ENCODE results near the gene SNAPC5. TPM values are rescaled to one million over a fixed set of nuclear protein-coding genes. Genes with fewer than 3 reads are reported as not detected.

SNAPC5 gene
- total and polyA plus RNA-seq, 2 of the 8 experiments (the other 6 are each of a cell fraction or from before 2014, with no cell fraction given) = 18.7 to 23.1 TPM

GRCh38 chr15:66504563-66505429 lies 7.2 kb upstream of the SNAPC5 start, which contains the start of the genes RPL4 and ZWILCH:
Gene RPL4, minus strand, starts transcription at chr15:66504855. Its CDS starts 65 bp downstream, at chr15:66504790.
Gene ZWILCH, plus strand, starts transcription at chr15:66505326. Its CDS starts 13 bp downstream, at chr15:66505339.
- Histone ChIP-seq H2BK120ac (replicated peaks; ENCODE audit: low read depth, low read length) (peak within 1 kb of the TSS; percentile 4), H2BK12ac (ENCODE audit: low read depth, low read length) (0 out of 2 replicates have a peak within 1 kb of the TSS, but pooled peaks have one; percentile 18), H3K4ac (replicated peaks; ENCODE audit: insufficient read length, low read depth, low read length) (peak within 1 kb of the TSS; percentile 94), H3K4me1 (replicated peaks in 1 of 4; ENCODE audit: control insufficient read depth in 3 of 4, insufficient read depth in 4 of 4, low read length in 3 of 4) (peaks cover 0 to 6% (median 5%) of the 10 kb centered on the region in 4 experiments; a peak in 4 of 7 replicates), H2AFZ (ENCODE audit: low read length) (peak within 1 kb of the TSS; percentile 97), H3K4me2 (ENCODE audit: insufficient read depth in 1 of 2, low read depth in 2 of 2, low read length in 2 of 2) (peak within 1 kb of the TSS; percentile 85 to 93), H2AK5ac (ENCODE audit: low read depth, low read length) (peak within 1 kb of the TSS; percentile 76; the same call in 1 of the 2 replicates), H3K9ac (replicated peaks in 1 of 4; ENCODE audit: extremely low read depth in 1 of 4, low read depth in 3 of 4, low read length in 3 of 4) (peak within 1 kb of the TSS; percentile 93 to 99 (median 96)), H3K56ac (replicated peaks; ENCODE audit: insufficient read length, low read depth, low read length) (peak within 1 kb of the TSS; percentile 92), H3K27me3 (replicated peaks in 1 of 4; ENCODE audit: control insufficient read depth in 3 of 4, extremely low read depth in 1 of 4, insufficient read depth in 3 of 4, low read length in 3 of 4) (no peaks in the 10 kb centered on the region), H2BK20ac (ENCODE audit: low read length) (no peak within 1 kb of the TSS), H2BK5ac (ENCODE audit: low read depth, low read length) (peak within 1 kb of the TSS; percentile 93), H3K79me1 (ENCODE audit: low read depth, low read length) (peaks cover 4% of the 10 kb centered on the region), H3K23me2 (ENCODE audit: low read depth, low read length) (peaks cover 12% of the 10 kb centered on the region), H3K27ac (ENCODE audit: low read depth, low read length) (peak within 1 kb of the TSS; percentile 93), H2BK15ac (ENCODE audit: low read length) (no peak within 1 kb of the TSS), H4K20me1 (replicated peaks in 1 of 2; ENCODE audit: control insufficient read depth in 1 of 2, insufficient read depth in 2 of 2, low read length in 2 of 2) (peaks cover 0 to 4% of the 10 kb centered on the region in 2 experiments), H3K23ac (ENCODE audit: insufficient read length) (no peak within 1 kb of the TSS), H3K18ac (ENCODE audit: extremely low read depth, low read length) (peak within 1 kb of the TSS; percentile 86), H3K14ac (ENCODE audit: insufficient read length) (peak within 1 kb of the TSS; percentile 95), H3K9me3 (ENCODE audit: insufficient read depth in 2 of 2, low read depth in 1 of 2, low read length in 1 of 2) (no peaks in the 10 kb centered on the region), H4K8ac (ENCODE audit: extremely low read depth, insufficient read depth, low read length) (peak within 1 kb of the TSS; percentile 90; the same call in 1 of the 2 replicates), H4K91ac (replicated peaks; ENCODE audit: insufficient read length, low read length) (peak within 1 kb of the TSS; percentile 91), H3K36me3 (ENCODE audit: control insufficient read depth in 2 of 4, insufficient read depth in 4 of 4, low read length in 3 of 4) (peaks cover 28 to 43% (median 35%) of the 10 kb centered on the region in 4 experiments), H3K4me3 (ENCODE audit: extremely low read depth in 1 of 4, insufficient read depth in 2 of 4, low read depth in 3 of 4, low read length in 4 of 4) (peak within 1 kb of the TSS; percentile 95 to 100 (median 99)), H4K5ac (ENCODE audit: insufficient read length, low read depth, low read length) (peak within 1 kb of the TSS; percentile 96), H3K79me2 (ENCODE audit: control insufficient read depth in 1 of 2, insufficient read depth in 2 of 2, low read length in 2 of 2) (peaks cover 20 to 69% of the 10 kb centered on the region in 2 experiments)
- FAIRE-seq (no peak), DNase-seq (ENCODE audit: low read depth in 1 of 2, low spot score in 2 of 2) (peak; percentile 46 to 82)
- POLR2A ChIA-PET (ENCODE audit: partially characterized antibody) = interaction anchor here (0.6 to 4.7 kb wide), 57 partner anchors 7 to 635 kb away, joined by 3 to 52 read pairs (median 4); partner anchors contain the start of genes LCTL, MAP2K1, MEGF11 and RAB11A
- 2% methylated on average over 38 of the region's 46 CpGs; no CpG with 5 or more reads in 1 of the 2 experiments for WGBS, 2 experiments (ENCODE audit: extremely low coverage in 1 of 2, insufficient coverage in 1 of 2, insufficient read length in 1 of 2, insufficient replicate concordance in 2 of 2, low coverage in 1 of 2, low lambda C conversion rate in 2 of 2, missing lambda C conversion rate in 1 of 2)
- CTCF ChIA-PET (ENCODE audit: partially characterized antibody) = interaction anchor here (1.0 kb wide), 1 partner anchor 11 kb away, joined by 5 read pairs; no protein-coding TSS in a partner anchor
- TF ChIP-seq CHD1 (IDR thresholded peaks at IDR 0.05; ENCODE audit: low read depth, low read length) = peak; percentile 19; the same call in 1 of the 2 replicates
- TF ChIP-seq SUZ12 (IDR thresholded peaks at IDR 0.05; ENCODE audit: low read length) = no peak
- no peak for TF ChIP-seq EZH2 (IDR thresholded peaks at IDR 0.05; ENCODE audit: low read depth, low read length, severe bottlenecking)
- peak; percentile 58 for TF ChIP-seq KDM4A (IDR thresholded peaks at IDR 0.05; ENCODE audit: low read depth, low read length, severe bottlenecking)
- TF ChIP-seq POLR2A (IDR thresholded peaks at IDR 0.05; ENCODE audit: control extremely low read depth in 1 of 2, low read depth in 2 of 2, low read length in 2 of 2) = peak; percentile 96 to 98
- TF ChIP-seq SAP30 (IDR thresholded peaks at IDR 0.05; ENCODE audit: insufficient read depth, insufficient replicate concordance, low read length) = peak; percentile 95
- TF ChIP-seq CREB1 (IDR thresholded peaks at IDR 0.05) = peak; percentile 74
- peak; percentile 74 for TF ChIP-seq BRCA1 (IDR thresholded peaks at IDR 0.05; ENCODE audit: low read depth, low read length)
- TF ChIP-seq CHD2 (IDR thresholded peaks at IDR 0.05; ENCODE audit: low read length) = peak; percentile 95
- TF ChIP-seq KDM5A (IDR thresholded peaks at IDR 0.05; ENCODE audit: low read length) = peak; percentile 79
- no peak for TF ChIP-seq RNF2 (IDR thresholded peaks at IDR 0.05; ENCODE audit: borderline replicate concordance, low read depth, low read length, missing control alignments, poor library complexity, severe bottlenecking)
